22Rv1 (cell line): ENCODE measurements around the gene AASS.

Source experiments
- ZFX ChIP-seq: fragments of 450-650 bp; IDR thresholded peaks from 2 replicates; pipeline ENCODE4 v1.6.1; 2017; ENCODE audit warnings: antibody characterized with exemption, borderline replicate concordance
- TF ChIP-seq, protein P1 (sequence below): fragments of 450-650 bp; IDR thresholded peaks from 2 replicates; pipeline ENCODE4 v1.5.1; 2017; ENCODE audit warnings: mild to moderate bottlenecking

- TF ChIP-seq, protein P1, sequence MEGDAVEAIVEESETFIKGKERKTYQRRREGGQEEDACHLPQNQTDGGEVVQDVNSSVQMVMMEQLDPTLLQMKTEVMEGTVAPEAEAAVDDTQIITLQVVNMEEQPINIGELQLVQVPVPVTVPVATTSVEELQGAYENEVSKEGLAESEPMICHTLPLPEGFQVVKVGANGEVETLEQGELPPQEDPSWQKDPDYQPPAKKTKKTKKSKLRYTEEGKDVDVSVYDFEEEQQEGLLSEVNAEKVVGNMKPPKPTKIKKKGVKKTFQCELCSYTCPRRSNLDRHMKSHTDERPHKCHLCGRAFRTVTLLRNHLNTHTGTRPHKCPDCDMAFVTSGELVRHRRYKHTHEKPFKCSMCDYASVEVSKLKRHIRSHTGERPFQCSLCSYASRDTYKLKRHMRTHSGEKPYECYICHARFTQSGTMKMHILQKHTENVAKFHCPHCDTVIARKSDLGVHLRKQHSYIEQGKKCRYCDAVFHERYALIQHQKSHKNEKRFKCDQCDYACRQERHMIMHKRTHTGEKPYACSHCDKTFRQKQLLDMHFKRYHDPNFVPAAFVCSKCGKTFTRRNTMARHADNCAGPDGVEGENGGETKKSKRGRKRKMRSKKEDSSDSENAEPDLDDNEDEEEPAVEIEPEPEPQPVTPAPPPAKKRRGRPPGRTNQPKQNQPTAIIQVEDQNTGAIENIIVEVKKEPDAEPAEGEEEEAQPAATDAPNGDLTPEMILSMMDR: no peak
- TF ChIP-seq ZFX: no peak
Observed at GRCh38 chr7:122082670-122083069, 61.4 kb downstream of the AASS start.
